T-cell (primary cell): ENCODE data around the gene CREB1. TPM values are rescaled to one million over a fixed set of nuclear protein-coding genes. Genes with fewer than 3 reads are reported as not detected.

Source experiments
- ATAC-seq, 4 experiments: fragments of 200-7000 bp in 3 of 4; fragments of 150-1000 bp in 1 of 4; cut with Tn5 transposase; replicated peaks in 1 of 4; 1 replicate in 3 of 4; 2 replicates in 1 of 4; pipeline ENCODE4 v1.10.0; 2021; ENCODE audit warnings: moderate library complexity in 3 of 4, mild to moderate bottlenecking in 2 of 4, moderate number of reproducible peaks in 1 of 4
- CTCF ChIA-PET, 2 donors: fragments of 300-600 bp; sonication (Branson Sonifier 250); formaldehyde crosslinking; loops; one replicate each; lab custom pipeline; 2022; ENCODE audit warnings: antibody characterized with exemption in 2 of 2; lab: Charles Lee
- POLR2A ChIA-PET, 2 donors: fragments of 300-600 bp; sonication (Branson Sonifier 250); formaldehyde crosslinking; loops; one replicate each; lab custom pipeline; 2022; ENCODE audit warnings: antibody characterized with exemption in 2 of 2; lab: Charles Lee
- DNase-seq, 35 experiments: peaks; one replicate each; pipeline versions ENCODE4 v3.0.0 to v3.0.0-alpha.2; 2013 to 2023
- H3K27ac ChIP-seq: one replicate; pipeline ENCODE4 v1.5.1; 2013; ENCODE audit warnings: low read length
- H3K27me3 ChIP-seq, 2 experiments: replicated peaks in 1 of 2; 1 replicate in 1 of 2; 2 replicates in 1 of 2; pipeline versions ENCODE4 v1.6.1 to v1.7.0; 2013; ENCODE audit warnings: low read length in 1 of 2, mixed read lengths in 1 of 2; ENCODE audit not compliant: control insufficient read depth in 2 of 2, insufficient read depth in 2 of 2; ENCODE audit errors: extremely low read depth in 1 of 2
- H3K36me3 ChIP-seq, 2 donors: 1 replicate in 1 of 2; 2 replicates in 1 of 2; pipeline versions ENCODE4 v1.6.1 to v1.7.0; 2013; ENCODE audit warnings: low read length in 1 of 2; ENCODE audit not compliant: control insufficient read depth in 2 of 2, insufficient read depth in 1 of 2; ENCODE audit errors: extremely low read depth in 1 of 2
- H3K4me1 ChIP-seq, 2 experiments: 1 replicate in 1 of 2; 2 replicates in 1 of 2; pipeline versions ENCODE4 v1.6.1 to v1.7.0; 2013; ENCODE audit warnings: low read length in 2 of 2, mixed read lengths in 1 of 2; ENCODE audit not compliant: insufficient read depth in 2 of 2, control insufficient read depth in 1 of 2; ENCODE audit errors: extremely low read depth in 1 of 2
- H3K4me3 ChIP-seq, 2 donors: 1 replicate in 1 of 2; 2 replicates in 1 of 2; pipeline versions ENCODE4 v1.5.1 to v1.7.0; 2013; ENCODE audit warnings: mild to moderate bottlenecking in 2 of 2, low read length in 1 of 2, moderate library complexity in 1 of 2; ENCODE audit not compliant: control insufficient read depth in 1 of 2; ENCODE audit errors: extremely low read depth in 1 of 2
- H3K9me3 ChIP-seq: 2 replicates; pipeline ENCODE4 v1.7.0; 2013
- H3K27ac Mint-ChIP-seq, 2 donors: one replicate each; pipeline ENCODE4 v1.8.0; 2020 to 2021; ENCODE audit warnings: mild to moderate bottlenecking in 2 of 2, mixed read lengths in 2 of 2
- H3K27me3 Mint-ChIP-seq, 2 donors: one replicate each; pipeline ENCODE4 v1.8.0; 2021 to 2022; ENCODE audit warnings: mixed read lengths in 2 of 2
- H3K36me3 Mint-ChIP-seq: one replicate; pipeline ENCODE4 v1.8.0; 2021; ENCODE audit warnings: mixed read lengths
- H3K4me1 Mint-ChIP-seq, 3 donors: one replicate each; pipeline ENCODE4 v1.8.0; 2020 to 2022; ENCODE audit warnings: mixed read lengths in 3 of 3, mild to moderate bottlenecking in 1 of 3
- H3K4me3 Mint-ChIP-seq, 3 donors: one replicate each; pipeline ENCODE4 v1.8.0; 2020 to 2022; ENCODE audit warnings: mild to moderate bottlenecking in 3 of 3, mixed read lengths in 3 of 3, moderate library complexity in 3 of 3
- H3K9me3 Mint-ChIP-seq, 3 donors: one replicate each; pipeline ENCODE4 v1.8.0; 2020 to 2022; ENCODE audit warnings: mixed read lengths in 3 of 3
- WGBS: methylation state at CpG from one replicate; pipeline ENCODE4 v1.1.5; 2013; ENCODE audit warnings: missing lambda C conversion rate; ENCODE audit not compliant: insufficient coverage; 5-methylcytosine and 5-hydroxymethylcytosine counted together
- total RNA-seq, 35 experiments: library from RNA in 6 of 35; stranded (reverse) in 6 of 35; fragments of 120-200 nt in 1 of 35; gene quantifications; one replicate each; pipeline versions ENCODE4 v1.2.1 to v1.2.4 and lab custom pipeline; 2013 to 2026

The CREB1 gene
- 100 to 1,000 TPM in 3 of 5 donors, 10 to 100 TPM in 2; 94.0 to 118 (median 100) TPM for total RNA-seq
- total RNA-seq (2013): 94.4 TPM
- 61.2 to 181 (median 98.0) reads per million in 29 experiments for total RNA-seq (lab: John Stamatoyannopoulos, UW)

GRCh38 chr2:207529330-207530159 is at the start of gene CREB1:
Gene CREB1, plus strand, starts transcription at chr2:207529962. Its CDS starts 25,674 bp downstream, at chr2:207555636.
- no peaks in the 10 kb centered on the region for H3K27me3 Mint-ChIP-seq
- peak; percentile 82 to 90 (median 86) for ATAC-seq
- Histone ChIP-seq H3K4me3 (peak within 1 kb of the TSS; percentile 83 to 100), H3K27ac (peak within 1 kb of the TSS; percentile 100), H3K9me3 (no peaks in the 10 kb centered on the region), H3K36me3 (no peaks in the 10 kb centered on the region), H3K4me1 (peaks cover 40 to 58% of the 10 kb centered on the region in 2 experiments), H3K27me3 (no peaks in the 10 kb centered on the region)
- no peaks in the 10 kb centered on the region for H3K9me3 Mint-ChIP-seq
- peaks cover 55 to 69% (median 67%) of the 10 kb centered on the region in 3 donors for H3K4me1 Mint-ChIP-seq
- WGBS: under 1% methylated on average over 84 of the region's 92 CpGs
- POLR2A ChIA-PET: interaction anchor here (0.6 to 2.5 kb wide), 16 partner anchors 11 to 1443 kb away, joined by 3 to 25 read pairs (median 6); partner anchors contain the start of genes FASTKD2 (in 1 of the 2), KLF7 (in 1 of the 2), MDH1B (in 1 of the 2) and METTL21A (in 1 of the 2)
- no peaks in the 10 kb centered on the region for H3K36me3 Mint-ChIP-seq
- H3K4me3 Mint-ChIP-seq: peak within 1 kb of the TSS; percentile 84 to 100 (median 99)
- DNase-seq: peak; percentile 98 to 100 (median 99)
- CTCF ChIA-PET: interaction anchor here in 1 of 2 donors (0.7 to 2.6 kb wide), 6 partner anchors 23 to 364 kb away, joined by 3 to 18 read pairs (median 4); partner anchors contain the start of genes CCNYL1, KLF7 and METTL21A
- H3K27ac Mint-ChIP-seq: peak within 1 kb of the TSS; percentile 100

- no peak overlapping the region for H3K4me3 Mint-ChIP-seq
- H3K27ac ChIP-seq: no peak overlapping the region
- H3K4me1 ChIP-seq: peaks cover 8 to 20% of the 10 kb centered on the region in 2 experiments
- H3K9me3 Mint-ChIP-seq: no peaks in the 10 kb centered on the region
- H3K36me3 Mint-ChIP-seq: no peaks in the 10 kb centered on the region
- ATAC-seq (no peak), DNase-seq (no peak)
- H3K27me3 ChIP-seq: no peaks in the 10 kb centered on the region
- H3K9me3 ChIP-seq: no peaks in the 10 kb centered on the region
- ChIA-PET POLR2A (no interaction called here), CTCF (interaction anchor here in 1 of 2 donors (0.6 kb wide), 1 partner anchor 17 kb away, joined by 3 read pairs; no protein-coding TSS in a partner anchor)
- H3K27ac Mint-ChIP-seq: no peak overlapping the region
- no peaks in the 10 kb centered on the region for H3K36me3 ChIP-seq
- no peak overlapping the region for H3K4me3 ChIP-seq
- WGBS: 72% methylated on average over 3 of the region's 4 CpGs
- H3K27me3 Mint-ChIP-seq: no peaks in the 10 kb centered on the region
- peaks cover 31 to 44% (median 35%) of the 10 kb centered on the region in 3 donors for H3K4me1 Mint-ChIP-seq
Observed at GRCh38 chr2:207480521-207481040, 49.2 kb upstream of the CREB1 start.

- peak overlapping the region; percentile 64 for H3K27ac Mint-ChIP-seq
- CTCF ChIA-PET: no interaction called here
- H3K36me3 ChIP-seq: no peaks in the 10 kb centered on the region
- H3K4me1 Mint-ChIP-seq: peaks cover 31 to 44% (median 35%) of the 10 kb centered on the region in 3 donors
- peak overlapping the region in 1 of 3 donors; percentile 8 for H3K4me3 Mint-ChIP-seq
- no peaks in the 10 kb centered on the region for H3K27me3 Mint-ChIP-seq
- H3K36me3 Mint-ChIP-seq: no peaks in the 10 kb centered on the region
- no peak overlapping the region for H3K4me3 ChIP-seq
- DNase-seq (no peak), ATAC-seq (no peak)
- H3K9me3 ChIP-seq: no peaks in the 10 kb centered on the region
- no CpG with 5 or more reads among the region's 3 CpGs for WGBS
- no peaks in the 10 kb centered on the region for H3K27me3 ChIP-seq
- no peak overlapping the region for H3K27ac ChIP-seq
- H3K4me1 ChIP-seq: peaks cover 8 to 19% of the 10 kb centered on the region in 2 experiments
- no peaks in the 10 kb centered on the region for H3K9me3 Mint-ChIP-seq
- POLR2A ChIA-PET: no interaction called here
Observed at GRCh38 chr2:207481924-207482323, 47.8 kb upstream of the CREB1 start.

GRCh38 chr2:207482630-207483029 is 47.1 kb upstream of the CREB1 start:
- Histone ChIP-seq H3K4me3 (no peak overlapping the region), H3K36me3 (no peaks in the 10 kb centered on the region), H3K4me1 (peaks cover 8 to 19% of the 10 kb centered on the region in 2 experiments), H3K27ac (no peak overlapping the region), H3K27me3 (no peaks in the 10 kb centered on the region), H3K9me3 (no peaks in the 10 kb centered on the region)
- ChIA-PET CTCF (no interaction called here), POLR2A (no interaction called here)
- no CpG with 5 or more reads among the region's 3 CpGs for WGBS
- Mint-ChIP-seq H3K27me3 (no peaks in the 10 kb centered on the region), H3K36me3 (no peaks in the 10 kb centered on the region), H3K4me1 (peaks cover 31 to 44% (median 35%) of the 10 kb centered on the region in 3 donors), H3K4me3 (no peak overlapping the region), H3K9me3 (no peaks in the 10 kb centered on the region), H3K27ac (peak overlapping the region in 1 of 2 donors; percentile 7)
- no peak for DNase-seq
- ATAC-seq: no peak

- CTCF ChIA-PET: no interaction called here
- Mint-ChIP-seq H3K27ac (no peak overlapping the region), H3K4me1 (peaks cover 31 to 44% (median 34%) of the 10 kb centered on the region in 3 donors), H3K4me3 (no peak overlapping the region), H3K36me3 (no peaks in the 10 kb centered on the region), H3K9me3 (no peaks in the 10 kb centered on the region), H3K27me3 (no peaks in the 10 kb centered on the region)
- no peaks in the 10 kb centered on the region for H3K36me3 ChIP-seq
- peaks cover 8 to 19% of the 10 kb centered on the region in 2 experiments for H3K4me1 ChIP-seq
- no peaks in the 10 kb centered on the region for H3K27me3 ChIP-seq
- ATAC-seq (no peak), DNase-seq (no peak)
- no peak overlapping the region for H3K27ac ChIP-seq
- no peak overlapping the region for H3K4me3 ChIP-seq
- H3K9me3 ChIP-seq: no peaks in the 10 kb centered on the region
- POLR2A ChIA-PET: no interaction called here
Observed at GRCh38 chr2:207483066-207483465, 46.7 kb upstream of the CREB1 start.

GRCh38 chr2:207483477-207483876 is 46.3 kb upstream of the CREB1 start:
- Histone ChIP-seq H3K4me3 (no peak overlapping the region), H3K36me3 (no peaks in the 10 kb centered on the region), H3K9me3 (no peaks in the 10 kb centered on the region), H3K4me1 (peaks cover 8 to 16% of the 10 kb centered on the region in 2 experiments), H3K27me3 (no peaks in the 10 kb centered on the region), H3K27ac (no peak overlapping the region)
- H3K9me3 Mint-ChIP-seq: no peaks in the 10 kb centered on the region
- ChIA-PET POLR2A (no interaction called here), CTCF (no interaction called here)
- 100% methylated on average over 2 of the region's 4 CpGs for WGBS
- no peak overlapping the region for H3K27ac Mint-ChIP-seq
- peaks cover 30 to 42% (median 30%) of the 10 kb centered on the region in 3 donors for H3K4me1 Mint-ChIP-seq
- H3K36me3 Mint-ChIP-seq: no peaks in the 10 kb centered on the region
- DNase-seq (no peak), ATAC-seq (no peak)
- H3K4me3 Mint-ChIP-seq: no peak overlapping the region
- no peaks in the 10 kb centered on the region for H3K27me3 Mint-ChIP-seq
